COLO668 (cell line): Measurements from ENCODE around the gene CCDC85A.

Source experiments
- DNase-seq: peaks from one replicate; lab custom pipeline; 2025; ENCODE audit not compliant: unreplicated experiment; lab: John Stamatoyannopoulos, UW

Gene CCDC85A

DNA sequence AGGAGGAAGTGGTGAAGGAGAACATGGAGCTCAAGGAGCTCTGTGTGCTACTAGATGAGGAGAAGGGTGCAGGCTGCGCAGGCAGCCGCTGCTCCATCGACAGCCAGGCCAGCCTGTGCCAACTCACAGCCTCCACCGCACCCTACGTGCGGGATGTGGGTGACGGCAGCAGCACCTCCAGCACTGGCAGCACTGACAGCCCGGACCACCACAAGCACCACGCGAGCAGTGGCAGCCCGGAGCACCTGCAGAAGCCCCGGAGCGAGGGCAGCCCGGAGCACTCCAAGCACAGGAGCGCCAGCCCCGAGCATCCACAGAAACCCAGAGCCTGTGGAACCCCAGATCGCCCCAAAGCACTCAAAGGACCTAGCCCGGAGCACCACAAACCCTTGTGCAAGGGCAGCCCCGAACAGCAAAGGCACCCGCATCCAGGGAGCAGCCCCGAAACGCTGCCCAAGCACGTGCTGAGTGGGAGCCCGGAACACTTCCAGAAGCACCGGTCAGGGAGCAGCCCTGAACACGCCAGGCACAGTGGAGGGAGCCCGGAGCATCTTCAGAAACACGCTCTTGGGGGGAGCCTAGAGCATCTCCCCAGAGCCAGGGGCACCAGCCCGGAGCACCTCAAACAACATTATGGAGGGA is 9.0 kb downstream of the CCDC85A start:
- DNase-seq, result no peak

DNA sequence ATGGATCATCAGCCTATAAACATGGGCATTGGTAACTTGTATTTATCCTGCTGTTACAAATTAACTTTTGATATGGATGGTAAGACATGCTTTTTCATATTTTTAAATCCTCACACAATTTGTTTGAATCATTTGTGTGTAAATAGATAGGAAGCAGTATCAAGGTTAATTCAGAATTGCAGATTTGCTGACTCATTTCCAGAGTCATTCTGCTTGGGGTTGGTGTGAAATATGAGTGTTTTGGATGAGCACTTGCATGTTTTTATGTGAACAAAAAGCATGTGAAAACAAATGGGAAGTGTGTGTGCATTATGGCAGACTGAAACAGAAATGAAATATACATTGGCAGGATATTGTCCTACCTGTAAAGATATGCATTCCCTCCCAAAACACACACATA is 11.8 kb downstream of the CCDC85A start:
- no peak for DNase-seq

DNA sequence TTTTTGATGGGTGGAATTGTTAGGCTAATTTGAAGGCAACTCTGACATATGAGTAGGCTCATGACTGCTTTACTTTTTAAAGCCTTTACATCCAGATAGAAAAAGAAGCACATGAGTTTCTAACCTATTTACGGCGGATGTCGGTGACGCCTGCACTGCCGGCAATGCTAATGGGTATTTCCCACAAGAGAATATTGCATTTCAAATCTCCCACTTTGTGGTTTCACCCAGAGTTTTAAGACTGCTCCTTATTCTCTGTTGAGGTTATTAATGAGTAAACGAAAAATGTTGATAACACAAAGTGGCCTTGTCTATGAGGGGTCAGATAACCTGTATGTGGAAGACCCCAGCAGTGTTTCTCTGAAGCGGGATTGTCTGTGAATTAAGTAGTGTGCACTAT is 14.0 kb downstream of the CCDC85A start:
- no peak for DNase-seq

DNA sequence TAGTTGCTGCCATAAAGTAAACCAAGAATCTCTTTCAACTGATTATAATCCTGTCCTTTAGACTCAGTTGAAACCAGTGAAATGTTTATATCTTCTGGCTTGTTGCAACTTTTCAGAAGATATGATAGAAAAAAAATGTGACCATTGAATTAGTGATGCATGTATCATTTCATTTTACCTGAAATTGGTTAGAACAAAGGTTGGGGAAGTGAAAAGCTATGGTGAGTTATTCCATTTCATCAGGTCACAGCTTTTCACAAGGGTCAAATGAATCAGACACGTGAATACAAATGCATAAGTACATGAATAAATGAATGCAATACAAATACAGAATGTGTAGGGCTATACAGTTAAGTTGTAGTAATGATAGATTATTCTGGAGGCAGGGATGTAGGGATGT is 15.1 kb downstream of the CCDC85A start:
- no peak for DNase-seq

DNA sequence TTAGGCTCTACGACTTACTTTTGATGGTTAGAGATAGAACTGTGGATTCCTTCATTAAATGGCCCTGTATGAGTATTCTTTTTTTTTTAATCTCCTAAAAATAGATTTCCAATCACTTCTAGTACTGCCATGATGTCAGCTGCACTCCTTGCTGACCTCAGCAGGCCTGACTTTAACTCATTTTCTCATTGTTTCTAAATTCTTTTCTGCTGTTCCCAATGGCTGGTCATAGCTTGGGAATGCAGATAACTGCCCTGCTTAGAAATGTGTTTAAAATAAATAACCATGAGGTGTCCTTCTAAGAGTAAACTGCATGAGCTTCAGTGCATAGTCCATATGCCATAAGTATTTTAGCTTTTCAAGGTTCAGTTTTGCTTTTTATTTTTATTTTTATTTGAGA is 15.7 kb downstream of the CCDC85A start:
- no peak for DNase-seq

DNA sequence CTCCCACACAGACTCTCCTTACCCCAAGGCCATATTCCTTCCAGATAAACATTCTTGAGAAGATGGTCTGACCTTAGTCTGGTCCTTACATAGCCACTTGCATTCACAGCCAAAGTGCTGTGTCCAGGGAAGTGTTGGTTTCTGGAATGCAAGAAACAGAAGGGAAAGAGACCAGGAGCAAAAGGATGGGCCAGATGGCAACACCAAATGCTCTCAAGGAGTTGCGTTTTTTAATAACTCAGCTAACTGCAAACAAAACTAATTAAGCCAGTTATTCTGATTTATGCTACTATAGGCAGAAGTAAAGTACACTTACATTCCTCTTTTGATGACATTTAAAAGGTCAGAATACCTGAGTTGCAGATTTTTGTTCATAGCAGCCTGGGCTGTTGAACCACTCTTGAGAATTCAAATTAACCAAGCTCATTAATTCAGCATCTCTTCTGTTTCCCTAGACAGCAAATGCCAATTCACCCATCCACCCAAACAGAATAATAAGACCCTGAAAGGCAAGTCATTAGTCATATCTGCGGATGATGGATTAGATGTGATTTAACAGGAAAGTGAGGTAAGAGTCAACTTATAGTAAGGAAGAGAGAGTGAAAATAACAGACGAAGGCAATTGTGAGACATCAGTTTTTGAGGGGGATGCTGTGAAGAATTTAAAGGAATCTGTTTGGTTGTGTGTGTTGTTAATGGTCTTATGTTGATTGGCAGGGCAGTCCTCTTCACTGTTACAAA is 18.8 kb downstream of the CCDC85A start:
- DNase-seq, result no peak

DNA sequence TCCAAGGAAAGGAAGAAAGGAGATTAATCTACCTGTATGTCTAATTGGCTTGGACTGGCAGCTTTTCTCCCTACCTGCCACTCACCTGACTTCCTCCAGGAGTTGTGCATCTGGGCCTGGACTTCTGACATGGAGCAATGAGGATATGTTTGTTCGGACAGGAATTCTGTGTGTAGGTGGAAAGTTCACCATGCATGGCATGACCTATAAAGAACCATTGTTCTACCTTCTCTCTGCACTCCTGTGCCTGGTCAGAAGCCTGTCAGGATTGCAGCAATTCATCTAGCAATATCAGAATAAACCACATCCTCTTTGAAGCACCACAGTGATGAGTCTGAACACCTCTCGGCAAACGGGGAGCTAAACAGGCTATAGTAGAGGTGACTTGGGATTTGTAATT is 20.8 kb downstream of the CCDC85A start:
- no peak for DNase-seq

DNA sequence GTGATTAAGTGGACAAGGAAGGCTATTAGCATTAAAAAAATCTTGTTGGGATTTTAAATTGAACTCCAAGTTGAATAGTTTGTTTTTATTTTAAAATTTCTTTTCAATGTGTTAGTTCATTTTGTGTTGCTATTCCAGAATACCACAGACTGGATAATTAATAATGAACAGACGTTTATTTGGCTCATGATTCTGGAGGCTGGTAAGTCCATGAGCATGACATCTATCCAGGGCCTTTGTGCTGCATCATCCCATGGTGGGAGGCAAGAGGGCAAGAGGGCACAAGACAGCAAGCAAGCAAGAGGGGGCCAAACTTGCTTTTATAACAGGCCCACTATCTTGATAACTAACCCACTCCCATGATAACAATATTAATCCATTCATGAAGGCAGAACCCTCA is 22.5 kb downstream of the CCDC85A start:
- DNase-seq, result no peak

DNA sequence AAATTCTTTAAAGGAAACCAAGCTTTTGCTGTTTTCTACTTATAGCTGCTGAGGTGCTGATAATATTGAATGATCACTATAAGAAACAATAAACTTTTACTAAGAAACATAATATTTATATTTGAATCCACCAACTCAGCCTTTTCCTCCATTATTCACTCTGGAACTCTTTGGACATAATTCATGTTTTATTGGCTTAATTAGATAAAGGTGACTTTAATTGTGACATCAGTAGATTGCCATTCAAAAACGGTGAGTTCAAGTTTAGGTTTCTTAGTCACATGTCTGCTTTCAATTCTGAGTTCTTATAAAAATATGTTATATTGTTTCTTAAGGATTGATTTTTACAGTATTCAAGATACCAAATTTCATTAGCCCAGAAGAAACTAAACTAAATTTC is 24.0 kb downstream of the CCDC85A start:
- no peak for DNase-seq

DNA sequence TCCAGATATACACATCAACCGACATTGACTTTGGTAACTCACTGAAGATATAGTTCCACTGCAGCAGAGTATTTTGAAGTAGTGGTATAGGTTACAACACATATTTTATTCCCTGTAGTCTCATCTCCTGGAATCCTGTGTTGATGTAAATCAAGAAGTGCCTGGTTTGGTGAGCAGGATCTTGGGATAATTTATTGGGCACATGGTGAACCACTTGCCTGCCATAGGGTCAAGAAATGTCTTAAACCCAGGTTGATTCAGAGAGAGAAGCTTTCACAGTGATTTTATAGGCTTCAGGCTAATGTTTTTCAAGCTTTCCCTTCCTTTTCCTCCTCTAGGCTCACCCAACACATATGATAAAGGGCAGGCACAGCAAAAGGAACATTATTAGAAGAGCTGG is 24.6 kb downstream of the CCDC85A start:
- no peak for DNase-seq

DNA sequence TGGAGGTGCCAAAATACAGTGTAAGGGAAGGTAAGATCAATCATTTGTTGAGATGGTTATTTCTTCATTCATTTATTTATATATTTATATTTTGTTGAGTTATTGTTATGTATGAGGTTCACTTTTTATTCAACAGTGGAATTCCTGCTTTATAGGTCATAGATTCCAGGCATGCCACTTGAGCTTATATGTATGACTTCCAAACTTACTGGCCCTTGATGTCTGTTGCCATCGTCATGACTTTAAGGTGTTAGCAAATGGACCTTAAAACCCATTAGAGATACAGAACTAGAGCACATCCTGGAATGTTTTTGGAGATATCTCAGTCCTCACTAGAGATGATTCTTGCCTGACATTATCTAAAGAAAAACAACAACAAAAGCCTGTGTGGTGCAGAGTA is 25.9 kb downstream of the CCDC85A start:
- no peak for DNase-seq

DNA sequence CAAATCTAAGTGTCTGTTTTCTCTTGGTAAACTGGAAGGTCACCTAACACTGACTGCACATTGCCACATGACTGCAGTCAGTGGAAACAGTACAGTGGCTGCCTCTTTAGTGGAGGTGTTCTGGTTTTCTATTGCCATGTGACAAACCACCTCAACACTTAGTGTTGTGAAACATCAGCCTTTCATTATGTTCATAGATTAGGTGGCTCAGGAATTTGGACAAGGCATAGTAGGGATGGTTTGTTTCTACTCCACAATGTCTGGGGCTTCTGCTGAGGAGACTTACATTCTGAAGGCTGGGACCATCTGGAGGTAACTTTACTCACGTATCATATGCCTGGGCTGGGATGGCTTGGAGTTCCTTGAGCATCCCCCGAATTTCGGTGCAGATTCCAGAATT is 26.5 kb downstream of the CCDC85A start:
- no peak for DNase-seq

DNA sequence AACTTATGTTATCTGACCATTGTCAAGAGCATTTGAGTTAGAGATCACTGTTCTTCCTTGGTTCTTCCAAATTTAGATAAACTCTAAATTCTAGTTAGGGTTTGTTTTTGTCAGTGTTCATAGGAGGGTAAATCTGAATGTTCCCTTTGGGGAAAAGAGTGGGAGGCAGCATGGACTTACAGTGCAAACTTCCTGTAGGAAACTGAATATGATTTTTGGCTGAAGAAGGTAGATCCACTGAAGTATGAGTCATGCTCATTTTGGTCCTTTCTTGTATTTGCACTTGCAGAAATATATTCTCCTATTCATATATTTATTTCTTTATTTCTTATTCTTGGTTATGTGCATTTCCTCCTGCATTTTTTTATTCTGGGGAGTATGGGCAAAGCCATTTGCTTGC is 27.3 kb downstream of the CCDC85A start:
- DNase-seq, result no peak

DNA sequence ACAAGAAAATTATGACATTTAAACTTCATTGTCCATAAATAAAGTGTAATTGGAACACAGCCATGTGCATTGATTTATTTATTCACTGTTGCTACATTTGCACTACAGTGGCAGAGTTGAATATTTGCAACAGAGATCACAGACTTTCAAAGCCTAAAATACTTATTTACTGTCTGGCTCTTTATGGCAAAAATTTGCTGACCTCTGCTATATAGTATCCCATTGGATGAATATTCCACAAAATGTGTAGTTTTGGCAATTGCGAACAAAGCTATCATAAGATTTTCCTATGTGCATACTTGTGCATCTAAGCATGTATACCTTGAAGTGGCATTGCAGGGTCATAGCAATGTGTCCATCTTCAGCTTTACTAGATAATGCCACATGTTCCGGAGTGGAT is 32.1 kb downstream of the CCDC85A start:
- no peak for DNase-seq

DNA sequence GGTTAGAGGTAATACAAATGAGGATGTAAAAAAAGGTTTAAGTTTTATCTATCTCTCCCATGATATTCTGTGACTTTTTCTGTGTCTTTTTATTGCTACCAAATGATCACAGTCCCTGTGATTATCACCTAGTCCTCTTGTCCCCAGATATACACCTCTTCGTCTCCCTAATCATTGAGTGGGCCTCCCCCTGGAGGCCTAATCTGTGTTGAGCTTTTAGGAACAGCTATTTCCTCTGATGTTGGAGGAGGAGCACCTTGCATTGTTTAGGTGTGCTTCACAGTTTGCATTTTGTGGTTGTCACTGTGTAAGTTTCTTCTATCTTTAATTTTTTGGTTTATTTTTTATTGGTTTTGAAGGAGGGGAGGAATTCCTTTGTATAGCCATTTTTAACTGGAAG is 33.3 kb downstream of the CCDC85A start:
- no peak for DNase-seq

DNA sequence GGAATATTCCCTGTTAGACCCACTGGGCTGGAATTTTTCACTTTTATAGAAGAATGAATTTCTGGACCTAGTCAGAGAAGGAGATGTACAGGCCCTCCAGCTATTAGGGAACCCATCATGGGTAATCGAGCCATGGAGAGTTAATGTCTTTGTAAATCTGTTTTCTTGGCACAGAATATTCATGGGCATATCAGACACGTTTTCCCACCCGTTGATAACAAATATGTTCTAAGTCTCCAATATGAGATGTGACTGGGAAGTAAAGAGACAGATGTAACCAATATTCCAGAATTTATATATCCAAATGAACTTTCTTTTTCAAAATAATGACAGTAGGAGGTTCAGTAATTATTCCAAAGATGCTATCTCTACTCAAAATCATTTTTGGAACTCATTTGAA is 38.7 kb downstream of the CCDC85A start:
- DNase-seq, result no peak

DNA sequence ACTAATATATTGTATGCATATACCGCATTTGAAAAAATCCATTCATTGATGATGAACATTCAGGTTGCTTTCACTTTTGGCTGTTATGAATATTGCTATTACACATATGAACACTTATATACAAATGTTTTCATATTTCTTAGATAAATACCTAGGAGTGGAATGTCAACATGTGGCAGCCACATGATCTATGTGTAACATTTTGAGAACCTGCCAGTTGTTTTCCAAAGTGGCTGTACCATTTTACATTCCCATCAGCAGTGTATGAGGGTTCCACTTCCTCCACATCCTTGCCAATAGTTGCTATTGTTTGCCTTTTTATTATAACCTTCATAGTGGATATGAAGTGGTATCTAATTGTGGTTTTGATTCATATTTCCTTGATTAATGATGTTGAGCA is 40.5 kb downstream of the CCDC85A start:
- no peak for DNase-seq

DNA sequence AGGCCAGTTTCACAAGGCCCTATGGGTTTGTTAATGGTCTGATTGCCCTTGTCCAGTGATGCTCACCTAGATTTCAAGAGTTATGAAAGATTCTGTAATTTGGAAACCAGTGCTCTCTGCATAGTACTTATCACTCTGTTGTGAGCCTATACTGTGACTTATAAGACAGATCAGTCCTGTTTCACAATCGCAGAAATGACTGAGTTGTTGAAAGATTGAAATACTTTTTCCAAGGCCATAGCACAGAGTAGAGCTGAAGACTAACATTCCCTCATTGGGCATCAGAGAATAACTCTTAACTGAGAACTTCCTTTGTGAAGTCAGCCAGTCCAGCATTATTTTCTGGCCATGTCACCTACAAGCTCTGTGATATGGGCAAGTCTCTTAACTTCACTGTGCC is 44.0 kb downstream of the CCDC85A start:
- no peak for DNase-seq

DNA sequence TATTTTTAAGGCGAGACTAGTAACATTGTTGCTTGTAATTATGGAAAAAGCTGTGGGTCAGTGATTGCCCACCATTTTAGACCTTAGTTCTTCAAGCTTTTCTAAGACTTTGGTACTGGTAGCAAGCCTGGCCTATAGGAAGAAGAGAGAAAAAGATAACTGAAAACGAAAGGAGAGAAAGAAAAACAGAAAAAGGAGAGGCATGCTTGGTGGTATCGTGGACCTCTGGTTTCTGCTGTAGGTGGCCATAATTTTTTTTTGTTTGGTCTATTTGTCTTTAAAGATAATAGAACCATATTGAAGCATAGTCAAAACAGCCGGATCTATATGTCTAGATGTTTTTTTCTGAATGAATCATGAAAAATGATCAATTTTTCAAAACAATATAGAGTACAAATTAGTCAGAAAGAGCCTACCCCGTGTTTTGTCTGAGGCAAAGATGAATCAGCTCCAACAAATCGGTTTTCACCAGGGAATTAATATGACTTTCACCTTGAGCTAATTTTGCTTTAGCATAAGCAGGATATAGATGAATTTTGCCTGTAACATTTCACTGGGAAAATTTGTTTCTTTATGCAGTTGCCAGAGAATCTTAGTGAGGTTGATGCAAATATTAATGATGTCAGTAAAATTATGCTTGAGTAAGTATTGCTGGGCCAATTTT is 45.7 kb downstream of the CCDC85A start:
- no peak for DNase-seq

DNA sequence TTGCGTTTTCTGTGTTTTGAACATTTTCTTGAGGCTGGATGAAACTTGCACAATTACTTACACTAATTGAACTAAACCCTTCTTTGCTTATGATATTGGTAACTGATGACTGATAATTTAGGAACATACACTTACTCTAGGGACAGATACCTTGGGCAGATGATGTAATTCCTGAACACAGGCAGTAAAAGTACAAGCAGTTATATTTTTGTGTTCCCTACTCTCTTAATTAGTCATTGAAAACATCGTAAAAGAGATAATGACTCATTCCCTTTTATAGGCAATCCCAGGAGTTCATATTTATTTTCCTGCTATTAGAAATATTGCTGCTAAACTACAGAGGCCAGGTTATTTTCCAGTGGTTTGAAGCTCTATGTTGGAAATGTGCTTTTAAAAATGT is 46.4 kb downstream of the CCDC85A start:
- no peak for DNase-seq

DNA sequence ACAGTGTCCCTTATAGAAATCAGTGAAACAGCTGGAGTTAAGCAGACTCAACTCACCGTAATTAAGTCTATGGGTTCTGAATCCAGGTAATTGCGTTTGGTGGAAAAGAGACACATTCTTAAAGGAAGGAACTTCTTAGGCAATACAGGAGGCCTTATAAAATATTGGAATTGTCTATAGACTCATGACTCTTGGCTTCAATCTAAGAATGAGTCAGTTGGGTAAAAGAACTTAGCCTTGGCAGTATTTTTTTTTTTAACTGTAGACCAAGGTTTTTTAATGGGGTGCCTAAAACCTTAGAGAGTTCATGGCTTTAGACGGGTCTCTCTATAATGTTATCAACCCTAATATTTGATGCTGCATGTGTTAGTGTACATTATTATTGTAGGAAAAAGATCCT is 47.6 kb downstream of the CCDC85A start:
- DNase-seq, result no peak

DNA sequence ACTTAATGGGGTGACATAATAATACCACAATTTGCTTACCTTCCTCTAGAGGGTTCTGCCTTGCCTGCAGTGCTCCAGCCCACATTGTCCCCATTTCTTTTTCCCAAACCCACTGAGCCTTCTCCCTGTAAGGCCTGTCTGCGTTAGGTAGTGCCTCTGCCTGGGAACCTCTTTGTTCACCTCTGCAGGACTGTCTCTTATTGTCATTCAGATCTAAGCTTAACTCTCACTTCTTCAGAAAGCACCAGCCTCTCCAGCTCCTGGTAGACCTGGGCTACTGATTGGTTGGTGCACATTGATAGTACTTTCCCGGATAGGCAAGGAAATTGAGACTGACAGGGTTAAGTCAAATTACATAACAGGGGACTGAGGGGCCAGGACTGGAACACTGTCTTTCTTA is 49.1 kb downstream of the CCDC85A start:
- no peak for DNase-seq

DNA sequence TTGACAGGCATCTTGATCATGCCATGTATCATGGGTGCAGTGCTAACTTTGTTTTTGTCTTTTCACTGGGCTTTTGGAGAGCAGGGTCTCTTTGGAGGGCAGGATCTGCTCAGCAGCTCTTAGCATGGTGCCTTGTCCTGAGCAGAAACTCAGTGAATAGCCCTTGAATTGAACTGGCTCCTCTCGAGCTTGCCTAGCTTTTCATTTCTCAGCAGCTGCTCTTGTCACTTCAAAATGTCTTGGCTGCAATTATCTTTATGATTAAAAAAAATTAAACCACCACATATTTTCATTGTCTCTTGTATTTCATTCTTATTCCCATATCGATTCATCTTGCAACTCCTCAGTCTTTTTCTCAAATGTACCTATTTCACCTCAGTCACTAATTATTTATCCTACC is 50.5 kb downstream of the CCDC85A start:
- DNase-seq, result no peak
